Measurements from ENCODE around the gene PITX2.

The PITX2 gene

DNA sequence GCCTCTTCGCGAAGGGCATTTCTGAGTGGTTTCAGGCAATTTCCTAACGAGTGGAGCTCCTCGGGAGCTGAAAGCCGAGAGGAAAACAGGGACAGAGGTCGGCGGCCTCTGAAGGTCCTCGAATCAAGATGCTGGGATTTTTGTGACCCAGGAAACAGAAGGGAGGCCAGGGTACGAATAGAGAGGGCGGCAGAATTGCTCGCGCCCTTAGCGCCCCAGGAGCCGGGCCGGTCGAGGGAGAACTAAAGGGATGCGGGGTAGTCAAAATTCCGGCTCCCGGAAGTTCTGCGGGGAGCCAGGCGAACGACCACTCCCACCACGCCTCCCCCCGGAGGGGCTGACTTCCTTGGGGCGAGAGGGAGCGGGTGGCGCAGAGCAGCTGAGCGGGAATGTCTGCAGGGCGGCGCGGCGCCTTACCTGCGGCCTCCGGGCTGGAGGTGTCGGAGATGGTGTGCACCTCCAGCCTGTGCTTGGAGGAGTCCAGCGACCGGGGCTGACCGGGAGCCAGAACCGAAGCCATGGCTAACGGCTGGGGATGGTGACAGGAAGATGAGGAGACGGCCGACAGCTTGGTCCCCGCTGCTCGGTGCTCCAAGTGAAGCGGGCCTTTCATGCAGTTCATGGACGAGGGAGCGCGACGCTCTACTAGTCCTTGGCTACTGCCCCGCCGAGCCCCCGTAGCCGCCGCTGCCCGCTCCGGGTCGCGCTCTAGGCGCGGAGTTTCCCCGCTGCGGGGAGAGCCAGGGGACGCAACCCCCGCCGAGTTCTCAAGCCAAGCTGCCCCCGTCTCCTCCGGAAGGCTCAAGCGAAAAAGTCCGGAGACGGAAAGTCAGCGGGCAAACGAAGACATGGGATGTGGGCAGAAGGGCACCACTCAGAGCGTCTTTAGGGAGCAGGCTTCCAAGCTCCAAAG lies 782 bp downstream of the PITX2 start:
- no peak for DNase-seq

DNA sequence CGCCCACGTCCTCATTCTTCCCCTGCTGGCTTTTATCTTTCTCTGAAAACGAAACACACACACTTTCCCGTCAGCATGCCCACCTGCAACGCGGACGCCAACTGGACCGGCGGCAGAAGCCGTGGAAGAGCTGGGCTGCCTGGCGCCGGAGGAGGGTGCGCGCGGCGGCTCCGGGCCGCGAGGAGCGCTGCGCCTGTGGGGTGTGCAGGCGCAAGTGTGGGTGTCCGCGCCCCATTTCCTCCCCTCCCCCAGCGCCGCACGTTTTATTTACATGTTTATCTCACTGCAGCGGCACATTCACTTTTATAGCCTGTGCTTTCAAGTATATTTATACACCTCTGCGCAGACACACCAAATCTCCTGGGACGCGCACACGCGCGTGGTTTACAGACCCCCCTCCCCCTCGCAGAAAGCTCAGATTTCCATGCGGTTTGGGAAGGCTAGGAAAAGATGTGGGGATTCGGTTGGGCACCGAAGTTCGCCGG lies 1.5 kb downstream of the PITX2 start:
- no peak for DNase-seq

- DNase-seq, result no peak
Measured at GRCh38 chr4:110620691-110621327, 2.1 kb downstream of the PITX2 start.

- no peak for DNase-seq
Measured at GRCh38 chr4:110620322-110620690, 2.6 kb downstream of the PITX2 start.

- DNase-seq, result no peak
Measured at GRCh38 chr4:110619463-110620247, 3.2 kb downstream of the PITX2 start.

DNA sequence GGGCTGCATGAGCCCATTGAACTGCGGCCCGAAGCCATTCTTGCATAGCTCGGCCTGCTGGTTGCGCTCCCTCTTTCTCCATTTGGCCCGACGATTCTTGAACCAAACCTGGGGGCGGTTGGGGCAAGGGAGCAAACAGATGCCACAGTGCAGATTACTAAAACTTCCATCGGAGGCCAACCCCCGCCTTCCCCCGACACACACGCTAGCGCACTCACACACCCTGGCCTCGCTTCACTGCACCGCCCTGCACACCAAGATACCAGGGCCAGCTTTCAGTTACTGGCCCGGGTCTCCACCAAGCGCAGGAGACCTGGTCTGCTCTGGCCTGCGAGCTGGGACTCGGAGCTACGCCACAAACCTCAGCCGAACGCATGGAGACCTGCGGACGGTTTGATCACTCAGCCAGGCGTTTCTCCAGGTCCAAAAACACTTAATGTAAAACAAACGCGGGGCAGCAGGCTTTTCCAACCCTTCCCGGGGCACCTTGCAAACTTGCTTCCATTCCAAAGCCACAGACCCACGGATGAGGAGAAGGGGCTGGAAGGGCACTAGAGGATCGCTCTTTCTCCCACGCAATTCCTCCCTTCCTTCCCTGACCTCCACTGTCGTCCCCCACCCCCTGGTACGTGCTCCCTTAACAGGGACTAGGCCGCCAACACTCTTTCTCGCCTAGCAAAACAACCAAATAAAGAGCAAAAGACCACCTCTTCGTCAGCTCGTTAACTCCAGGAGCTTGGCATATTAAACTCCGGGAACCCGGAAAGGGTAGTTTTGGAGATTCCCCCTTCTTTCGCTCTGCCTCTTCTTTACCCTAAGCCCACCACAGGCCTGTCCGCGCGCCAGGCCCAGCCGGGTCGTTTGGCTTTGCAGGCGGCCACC lies 4.1 kb downstream of the PITX2 start:
- no peak for DNase-seq

GRCh38 chr4:110617646-110618580 lies 5.0 kb downstream of the PITX2 start:
- DNase-seq, result no peak

DNA sequence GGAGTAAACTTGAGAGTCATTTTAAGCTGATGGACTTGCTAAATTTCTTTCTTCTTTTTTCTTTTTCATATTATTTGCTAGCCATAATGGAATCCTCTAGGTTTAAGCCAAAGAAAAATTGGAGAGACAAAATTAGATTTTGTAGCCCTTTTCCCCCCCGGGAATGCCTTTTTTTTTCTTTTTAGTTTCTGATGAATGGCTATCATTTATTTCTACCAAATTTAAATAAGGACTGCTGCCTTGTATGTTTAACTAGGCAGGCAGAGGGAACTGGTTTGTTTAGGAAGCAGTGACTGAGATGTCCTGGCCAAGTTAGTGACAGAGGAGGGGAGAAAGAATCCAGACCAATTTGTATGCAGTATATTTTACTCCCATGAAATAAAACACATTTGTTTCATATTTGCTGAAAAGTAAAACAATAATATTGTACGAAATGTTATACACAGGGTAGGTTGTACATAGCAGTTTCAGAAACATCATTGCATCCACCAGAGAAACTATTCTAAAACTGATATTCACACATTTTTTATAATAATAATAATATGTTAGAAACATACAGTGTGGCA lies 5.7 kb downstream of the PITX2 start:
- DNase-seq, result no peak

- DNase-seq, result no peak
Measured at GRCh38 chr4:110616238-110617074, 6.4 kb downstream of the PITX2 start.

- no peak for DNase-seq
Measured at GRCh38 chr4:110615353-110616237, 7.3 kb downstream of the PITX2 start.

DNA sequence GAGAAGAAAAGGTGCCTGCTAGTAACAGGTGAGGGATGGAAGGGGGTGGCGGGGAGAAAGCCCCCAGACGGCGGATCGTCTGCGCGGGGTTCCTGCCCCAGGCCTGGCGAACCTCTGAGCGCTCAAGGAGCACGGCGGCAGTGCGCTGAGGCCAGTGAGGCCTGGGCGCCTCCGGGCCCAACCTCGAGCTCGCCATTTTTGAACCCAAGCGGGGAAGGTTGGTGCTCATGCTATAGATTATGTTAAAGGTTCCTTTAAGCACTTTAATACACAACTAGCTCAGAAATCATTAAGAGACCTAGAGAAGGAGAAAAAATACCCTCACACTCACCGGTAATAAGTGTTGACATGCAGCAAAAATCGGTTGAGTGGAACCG lies 7.9 kb downstream of the PITX2 start:
- DNase-seq, result no peak

GRCh38 chr4:110614173-110614963 lies 8.5 kb downstream of the PITX2 start:
- no peak for DNase-seq

DNA sequence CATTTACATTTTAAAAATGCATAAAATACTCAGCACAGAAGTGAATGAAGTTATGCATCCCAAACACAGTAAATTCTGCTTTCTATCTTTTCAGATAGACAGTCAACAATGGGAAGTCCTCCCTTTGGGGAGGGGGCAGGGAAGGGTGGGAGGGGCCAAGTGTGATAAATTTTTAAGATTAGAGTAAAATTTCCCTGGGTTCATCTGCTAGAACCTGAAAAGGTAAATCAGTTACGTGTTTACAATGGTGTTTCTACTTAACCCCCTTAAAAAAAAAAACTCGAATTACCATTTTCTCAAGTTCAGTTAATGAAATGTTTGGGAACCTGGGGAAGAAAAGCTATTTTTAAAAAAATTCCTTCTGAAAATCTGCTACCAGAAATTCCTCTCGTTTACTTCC lies 9.1 kb downstream of the PITX2 start:
- DNase-seq, result no peak

- no peak for DNase-seq
Measured at GRCh38 chr4:110612631-110613269, 10.1 kb downstream of the PITX2 start.

DNA sequence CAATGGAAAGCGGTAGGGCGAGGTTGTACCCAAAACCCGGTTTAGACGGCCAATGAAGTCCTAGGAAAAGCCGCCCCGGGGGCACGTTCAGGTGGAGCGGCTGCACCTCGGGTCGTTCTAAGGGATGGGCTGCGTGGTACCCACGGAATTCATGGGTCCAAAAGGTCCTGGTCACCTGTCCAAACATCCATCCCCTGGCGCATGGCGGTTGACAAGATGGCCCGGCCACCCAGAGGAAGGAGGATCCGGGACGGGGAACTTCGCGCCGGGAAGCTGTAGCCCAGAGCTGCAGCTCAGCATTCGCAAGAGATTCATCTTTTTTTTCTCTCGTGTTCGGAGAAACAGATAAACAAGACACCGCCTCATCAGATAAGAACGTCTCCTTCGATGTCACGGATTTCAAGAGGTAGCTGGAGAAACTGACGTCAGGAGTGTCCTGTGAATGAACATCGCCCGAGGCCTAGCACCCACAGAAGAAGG lies 10.9 kb downstream of the PITX2 start:
- no peak for DNase-seq

- DNase-seq, result no peak
Measured at GRCh38 chr4:110610940-110611831, 11.7 kb downstream of the PITX2 start.

GRCh38 chr4:110610620-110610939 lies 12.3 kb downstream of the PITX2 start:
- DNase-seq, result no peak
